AML-193 (cell line): ENCODE results near the gene PMP22.

Experiments used
- DNase-seq, 2 experiments: peaks; one replicate each; lab custom pipeline; 2025; lab: John Stamatoyannopoulos, UW

The PMP22 gene

GRCh38 chr17:15265131-15265530 lies at the start of gene PMP22:
PMP22 (minus strand) TSS chr17:15265326; CDS start chr17:15260727, 4,599 bp downstream.
- DNase-seq = no peak

GRCh38 chr17:15311996-15312395 lies 46.9 kb upstream of the PMP22 start:
- DNase-seq = no peak

- DNase-seq = no peak
Observed at GRCh38 chr17:15309793-15310192, 44.7 kb upstream of the PMP22 start.

GRCh38 chr17:15309236-15309635 lies 44.1 kb upstream of the PMP22 start:
- no peak for DNase-seq

GRCh38 chr17:15308758-15309157 lies 43.6 kb upstream of the PMP22 start:
- no peak for DNase-seq

- DNase-seq = no peak
Observed at GRCh38 chr17:15307710-15308111, 42.6 kb upstream of the PMP22 start.

- DNase-seq = no peak
Observed at GRCh38 chr17:15303851-15304250, 38.7 kb upstream of the PMP22 start.

- no peak for DNase-seq
Observed at GRCh38 chr17:15303268-15303667, 38.1 kb upstream of the PMP22 start.

- DNase-seq = no peak
Observed at GRCh38 chr17:15301845-15302244, 36.7 kb upstream of the PMP22 start.

GRCh38 chr17:15298176-15298575 lies 33.0 kb upstream of the PMP22 start:
- no peak for DNase-seq

GRCh38 chr17:15293558-15293957 lies 28.4 kb upstream of the PMP22 start:
- DNase-seq = no peak

GRCh38 chr17:15291674-15292361 lies 26.7 kb upstream of the PMP22 start:
- no peak for DNase-seq

GRCh38 chr17:15290605-15291004 lies 25.5 kb upstream of the PMP22 start:
- DNase-seq = no peak

GRCh38 chr17:15289285-15290183 lies 24.4 kb upstream of the PMP22 start:
- DNase-seq = no peak

- no peak for DNase-seq
Observed at GRCh38 chr17:15288859-15289258, 23.7 kb upstream of the PMP22 start.

GRCh38 chr17:15287538-15288267 lies 22.6 kb upstream of the PMP22 start:
- DNase-seq = no peak

GRCh38 chr17:15285466-15285865 lies 20.3 kb upstream of the PMP22 start:
- DNase-seq = no peak

GRCh38 chr17:15284537-15284936 lies 19.4 kb upstream of the PMP22 start:
- no peak for DNase-seq

- DNase-seq = no peak
Observed at GRCh38 chr17:15284107-15284506, 19.0 kb upstream of the PMP22 start.

- DNase-seq = no peak
Observed at GRCh38 chr17:15281909-15282308, 16.8 kb upstream of the PMP22 start.

GRCh38 chr17:15278924-15279477 lies 13.9 kb upstream of the PMP22 start:
- DNase-seq = no peak

GRCh38 chr17:15278380-15278779 lies 13.3 kb upstream of the PMP22 start:
- no peak for DNase-seq
